GM18951 (cell line): ENCODE results near the gene GIPC2.

Experiments used
- POLR2A ChIP-seq: IDR thresholded peaks from 4 replicates; pipeline ENCODE4 v1.6.1; 2011; ENCODE audit warnings: mild to moderate bottlenecking; ENCODE audit not compliant: insufficient read length, insufficient read depth; ENCODE audit errors: extremely low read depth
- in situ Hi-C: fragments of 300-500 bp; cut with MboI; formaldehyde crosslinking; loops from one replicate; pipeline ENCODE4 v1.12.0; 2022; ENCODE audit warnings: low sequenced_read_pairs, mixed read lengths, inconsistent platforms; ENCODE audit not compliant: unreplicated experiment

Gene GIPC2

DNA sequence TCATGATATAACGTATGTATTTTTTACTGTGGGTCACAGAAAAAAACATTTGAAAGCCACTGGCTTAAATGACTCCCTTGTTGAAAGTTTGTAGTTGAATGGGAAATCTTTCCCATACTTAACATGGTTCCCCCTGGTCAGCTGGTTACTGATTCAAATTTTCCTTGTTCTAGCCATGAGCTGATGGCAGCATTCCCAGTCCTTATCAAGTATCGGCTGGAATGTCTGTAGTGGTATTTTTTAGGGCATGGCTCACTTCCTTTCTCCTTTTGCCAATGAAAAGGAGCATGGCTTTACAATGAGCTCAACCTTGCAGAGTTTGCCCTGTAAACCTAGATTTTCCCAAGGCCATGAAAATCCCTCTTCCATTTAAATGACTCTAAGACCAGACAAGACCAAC is 55.7 kb downstream of the GIPC2 start:
- no peak for TF ChIP-seq POLR2A
- in situ Hi-C loops, result loop anchor here (25.0 kb wide), 2 partner anchors 189 to 939 kb away; no protein-coding TSS in a partner anchor

DNA sequence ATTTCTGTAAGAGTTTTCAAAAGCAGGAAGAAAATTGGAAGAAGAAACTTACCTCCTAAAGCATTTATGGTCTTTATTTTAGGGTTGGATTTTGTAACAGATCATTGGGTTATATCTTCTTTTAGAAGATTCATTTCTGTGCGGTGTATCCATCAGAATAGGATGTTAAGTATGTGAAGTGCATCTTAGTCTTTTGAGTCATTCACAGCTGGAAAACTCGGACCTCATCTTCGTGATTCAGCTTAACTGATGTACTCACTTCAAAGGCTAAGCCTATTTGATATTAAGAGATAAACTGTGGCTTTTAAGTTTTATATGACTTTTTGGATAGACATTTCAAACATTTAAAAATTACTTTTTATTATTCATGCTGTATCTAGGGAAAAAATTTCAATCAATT is 56.3 kb downstream of the GIPC2 start:
- in situ Hi-C loops, result loop anchor here (25.0 kb wide), 2 partner anchors 190 to 940 kb away; no protein-coding TSS in a partner anchor
- TF ChIP-seq POLR2A, result no peak

DNA sequence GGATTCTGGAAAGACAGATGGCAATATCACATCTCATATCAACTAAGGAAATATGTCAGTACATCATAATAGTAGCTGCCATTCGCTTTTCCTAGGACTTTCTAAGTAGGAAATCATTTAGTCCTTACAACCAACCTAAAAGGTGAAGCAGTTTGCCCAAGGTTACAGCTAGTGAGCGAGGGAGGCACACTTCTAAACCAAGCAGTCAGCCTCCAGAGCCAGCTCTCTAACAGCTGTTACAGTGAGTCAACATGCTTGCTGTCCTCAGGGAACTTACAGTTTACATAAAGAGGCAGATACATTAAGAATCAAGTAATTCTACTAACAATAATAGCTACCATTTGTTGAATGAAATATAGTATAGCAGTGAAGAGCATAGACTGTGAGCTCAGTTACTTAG is 57.1 kb downstream of the GIPC2 start:
- in situ Hi-C loops, result loop anchor here (25.0 kb wide), 2 partner anchors 191 to 941 kb away; no protein-coding TSS in a partner anchor
- no peak for TF ChIP-seq POLR2A

DNA sequence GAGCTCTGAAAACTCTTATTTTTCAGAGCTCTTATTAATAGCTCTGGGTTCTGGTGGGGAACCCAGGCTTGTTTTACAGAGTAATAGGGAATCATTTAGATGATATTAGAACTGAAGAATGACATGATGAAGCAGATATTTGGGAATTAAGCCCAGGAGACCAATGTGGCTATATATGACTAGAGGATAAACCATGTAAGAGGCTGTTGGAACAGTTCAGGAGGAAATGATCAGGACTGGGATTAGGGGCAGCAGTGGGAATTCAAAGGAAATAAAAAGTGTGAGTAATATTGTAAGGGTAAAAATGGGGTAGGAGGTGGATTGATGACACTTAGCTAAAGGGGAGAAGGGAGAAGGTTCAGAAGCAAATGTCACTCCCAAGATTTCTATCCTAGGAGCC is 58.6 kb downstream of the GIPC2 start:
- TF ChIP-seq POLR2A, result no peak
- in situ Hi-C loops, result loop anchor here (25.0 kb wide), 2 partner anchors 192 to 942 kb away; no protein-coding TSS in a partner anchor

DNA sequence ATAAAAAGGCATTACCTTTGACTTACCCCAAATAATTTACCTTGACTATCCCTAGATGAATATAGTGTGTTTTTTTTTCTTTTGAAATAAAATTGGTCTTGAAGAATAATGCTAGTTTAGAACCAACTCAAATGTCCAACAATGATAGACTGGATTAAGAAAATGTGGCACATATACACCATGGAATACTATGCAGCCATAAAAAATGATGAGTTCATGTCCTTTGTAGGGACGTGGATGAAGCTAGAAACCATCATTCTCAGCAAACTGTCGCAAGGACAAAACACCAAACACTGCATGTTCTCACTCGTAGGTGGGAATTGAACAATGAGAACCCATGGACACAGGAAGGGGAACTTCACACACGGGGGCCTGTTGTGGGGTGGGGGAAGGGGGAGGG is 63.9 kb downstream of the GIPC2 start:
- in situ Hi-C loops, result loop anchor here (25.0 kb wide), 2 partner anchors 197 to 947 kb away; no protein-coding TSS in a partner anchor

DNA sequence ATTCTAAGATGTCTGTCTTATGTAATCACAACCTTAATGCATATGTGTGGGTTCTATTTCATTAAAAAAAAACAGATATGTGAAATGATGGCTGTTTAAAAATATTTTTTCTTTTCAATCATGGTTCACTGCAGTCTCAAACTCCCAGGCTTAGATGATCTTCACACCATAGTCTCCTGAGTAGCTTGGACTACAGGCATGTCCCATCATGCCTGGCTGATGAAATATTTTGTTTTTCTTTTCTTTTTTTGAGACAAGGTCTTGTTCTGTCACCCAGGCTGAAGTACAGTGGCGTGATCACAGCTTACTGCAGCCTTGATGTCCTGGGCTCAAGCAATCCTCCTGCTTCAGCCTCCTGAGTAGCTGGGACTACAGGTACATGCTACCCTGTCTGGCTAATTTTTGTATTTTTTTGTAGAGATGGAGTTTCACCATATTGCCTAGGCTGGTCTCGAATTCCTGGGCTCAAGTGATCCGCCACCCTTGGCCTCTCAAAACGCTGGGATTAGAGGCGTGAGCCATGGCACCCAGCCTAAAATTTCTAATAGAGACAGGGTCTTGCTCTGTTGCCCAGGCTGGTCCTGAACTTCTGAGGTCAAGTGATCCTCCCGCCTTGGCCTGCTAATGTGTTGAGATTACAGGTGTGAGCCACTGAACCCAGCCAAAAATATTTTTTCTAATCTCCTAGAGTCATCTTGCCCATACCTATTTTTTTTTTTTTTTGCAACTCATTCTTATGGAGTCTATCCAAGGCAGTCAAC is 67.6 kb downstream of the GIPC2 start:
- in situ Hi-C loops, result loop anchor here (25.0 kb wide), 2 partner anchors 201 to 951 kb away; no protein-coding TSS in a partner anchor

DNA sequence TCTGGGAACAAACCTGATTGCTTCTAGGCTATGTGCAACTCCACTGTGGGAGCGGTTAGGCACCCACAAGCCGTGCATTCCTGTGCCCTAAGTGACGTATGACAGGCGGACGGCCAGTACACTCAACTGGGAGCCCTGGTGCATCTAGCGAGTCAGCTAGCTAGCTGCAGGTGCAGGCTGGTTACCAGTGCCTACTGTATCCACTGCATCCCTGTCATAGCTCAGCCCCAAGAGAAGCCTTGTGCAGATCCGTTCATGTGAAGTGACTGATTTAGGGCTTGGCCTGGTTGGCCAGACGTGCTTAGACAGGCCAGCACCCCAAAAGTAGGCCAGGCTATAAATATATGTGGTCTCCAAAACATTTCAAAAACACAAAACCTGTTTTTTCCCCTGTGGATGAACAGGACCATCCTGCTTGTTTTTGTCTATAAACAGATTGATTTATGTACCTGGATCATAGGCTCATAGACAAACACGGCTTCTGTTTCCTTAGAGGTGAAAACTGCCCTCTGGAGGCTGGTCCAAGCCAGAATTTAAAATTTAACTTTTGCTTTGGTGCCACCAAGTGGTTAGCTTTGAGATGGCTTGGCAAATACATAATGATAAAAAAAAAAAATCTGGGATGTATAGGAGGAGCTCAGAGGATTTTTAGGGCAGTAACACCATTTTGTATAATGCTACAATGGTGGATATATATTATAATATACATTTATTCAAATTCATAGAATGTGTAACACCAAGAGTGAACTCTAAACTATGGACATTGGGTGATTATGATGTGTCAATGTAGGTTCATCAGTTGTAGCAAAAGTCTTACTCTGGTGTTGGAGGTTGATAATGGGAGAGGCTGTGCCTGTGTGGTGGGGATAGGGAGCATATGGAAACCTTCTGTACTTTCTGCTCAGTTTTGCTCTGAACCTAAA is 68.5 kb downstream of the GIPC2 start:
- no peak for TF ChIP-seq POLR2A
- in situ Hi-C loops, result loop anchor here (25.0 kb wide), 2 partner anchors 202 to 952 kb away; no protein-coding TSS in a partner anchor

More for the DNA sequence above, 67.6 kb downstream of the GIPC2 start:
- no peak for TF ChIP-seq POLR2A

DNA sequence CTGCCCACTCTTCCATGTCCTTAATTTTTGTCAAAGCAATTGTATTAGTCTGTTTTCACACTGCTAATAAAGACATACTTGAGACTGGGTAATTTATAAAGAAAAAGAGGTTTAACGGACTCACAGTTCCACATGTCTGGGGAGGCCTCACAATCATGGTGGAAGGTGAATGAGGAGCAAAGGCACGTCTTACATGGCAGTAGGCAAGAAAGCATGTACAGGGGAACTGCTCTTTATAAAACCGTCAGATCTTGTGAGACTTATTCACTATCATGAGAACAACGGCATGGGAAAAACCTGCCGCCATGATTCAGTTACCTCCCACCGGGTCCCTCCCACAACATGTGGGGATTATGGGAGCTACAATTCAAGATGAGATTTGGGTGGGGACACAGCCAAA is 74.7 kb downstream of the GIPC2 start:
- in situ Hi-C loops, result loop anchor here (10.0 to 25.0 kb wide), 3 partner anchors 208 to 958 kb away; no protein-coding TSS in a partner anchor

DNA sequence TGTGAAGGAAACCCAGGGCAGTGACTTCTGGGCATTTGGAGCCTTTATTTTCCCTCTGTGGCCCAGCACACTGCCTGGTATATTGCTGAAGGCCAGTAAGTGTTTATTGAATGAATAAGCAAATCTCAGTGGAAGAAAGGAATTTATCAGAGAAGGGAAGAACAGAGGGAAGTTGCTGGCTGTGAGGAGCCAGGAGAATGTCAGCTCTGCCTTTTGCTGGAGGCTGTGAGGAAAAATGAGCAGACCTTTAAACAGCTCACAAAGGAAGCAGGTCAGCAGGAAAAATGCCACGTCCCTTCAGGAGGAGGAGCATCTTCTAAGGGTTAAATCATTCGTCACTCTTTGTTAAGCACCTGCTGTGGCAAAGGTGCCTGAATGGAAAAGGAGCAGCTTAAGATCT is 75.9 kb downstream of the GIPC2 start:
- in situ Hi-C loops, result loop anchor here (10.0 to 25.0 kb wide), 3 partner anchors 209 to 959 kb away; no protein-coding TSS in a partner anchor
- TF ChIP-seq POLR2A, result no peak

DNA sequence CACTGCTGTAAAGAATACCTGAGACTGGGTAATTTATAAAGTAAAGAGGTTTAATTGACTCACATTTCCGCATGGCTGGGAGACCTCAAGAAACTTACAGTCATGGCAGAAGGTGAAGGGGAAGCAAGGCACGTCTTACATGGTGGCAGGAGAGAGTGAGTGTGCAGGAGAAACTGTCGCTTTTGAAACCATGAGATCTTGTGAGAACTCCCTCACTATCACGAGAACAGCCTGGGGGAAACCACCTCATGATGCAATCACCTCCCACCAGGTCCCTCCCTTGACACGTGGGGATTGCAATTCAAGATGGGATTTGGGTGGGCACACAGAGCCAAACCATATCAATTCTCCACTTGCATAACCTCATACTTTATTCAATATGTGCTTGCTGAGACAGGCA is 76.6 kb downstream of the GIPC2 start:
- in situ Hi-C loops, result loop anchor here (10.0 to 25.0 kb wide), 3 partner anchors 210 to 960 kb away; no protein-coding TSS in a partner anchor
- TF ChIP-seq POLR2A, result no peak

DNA sequence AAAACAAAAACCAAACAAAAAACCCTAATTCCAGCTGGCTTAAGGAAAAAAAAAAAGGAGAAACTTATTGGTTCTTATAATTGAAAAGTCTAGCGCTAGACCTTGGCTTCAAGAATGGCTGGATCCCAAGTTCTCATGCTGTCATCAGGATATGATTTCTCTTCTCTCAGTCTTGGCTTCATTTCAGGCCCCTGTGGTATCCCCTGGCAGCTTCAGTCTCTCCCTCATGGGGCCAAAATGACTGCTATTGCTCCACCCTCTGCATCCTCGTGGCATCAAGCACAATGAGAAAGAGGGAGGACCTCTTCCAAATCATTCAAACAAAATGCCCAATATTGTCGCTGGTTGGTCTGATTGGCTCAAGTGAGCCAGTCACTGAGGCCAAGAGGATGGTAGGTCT is 80.7 kb downstream of the GIPC2 start:
- in situ Hi-C loops, result loop anchor here (10.0 kb wide), 1 partner anchor 558 kb away; no protein-coding TSS in a partner anchor
- no peak for TF ChIP-seq POLR2A

DNA sequence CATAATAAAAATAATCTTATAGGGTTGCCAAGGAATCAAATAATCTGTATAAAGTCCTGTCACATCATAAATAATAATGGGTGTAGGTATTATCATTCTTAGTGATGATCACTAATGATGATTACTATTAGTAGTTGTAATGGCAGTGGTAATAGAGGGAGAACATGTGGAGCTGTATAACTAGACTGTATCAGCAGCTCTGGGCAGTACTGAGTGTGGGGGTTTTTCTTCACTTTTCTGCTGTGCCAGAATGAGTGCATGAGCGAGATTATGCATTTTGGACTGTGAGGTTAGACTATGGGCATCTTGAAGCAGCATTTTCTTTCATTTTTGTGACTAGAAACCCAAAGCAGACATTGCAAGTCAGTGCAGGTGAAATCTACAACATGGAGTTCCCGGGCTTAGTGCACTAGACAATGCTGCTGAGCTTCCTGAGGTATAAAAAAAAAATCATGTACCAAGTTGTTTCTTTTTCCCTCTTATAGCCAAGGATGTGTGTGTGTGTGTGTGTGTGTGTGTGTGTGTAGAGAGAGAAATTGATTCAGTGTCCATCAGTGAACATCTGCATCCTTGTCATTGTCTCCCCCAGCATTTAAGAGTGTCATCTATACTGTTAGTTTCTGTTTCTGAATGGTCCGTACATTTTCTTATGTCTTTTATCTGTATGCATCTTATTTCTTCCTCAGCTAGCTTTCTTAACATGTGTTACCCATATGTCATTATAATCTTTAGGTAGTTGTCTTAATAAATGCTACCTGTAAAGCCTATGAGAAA is 86.6 kb downstream of the GIPC2 start:
- TF ChIP-seq POLR2A, result no peak
- in situ Hi-C loops, result loop anchor here (5.0 kb wide), 1 partner anchor 470 kb away; no protein-coding TSS in a partner anchor
